Measurements from ENCODE around the gene CIDEB. TPM values are rescaled to one million over a fixed set of nuclear protein-coding genes. Genes with fewer than 3 reads are reported as not detected.

CIDEB gene
- total and polyA plus RNA-seq, 2 of the 13 experiments (the other 11 are each of a cell fraction or from before 2014, with no cell fraction given): 35.8 to 110 TPM

- TF ChIP-seq ZNF510 (CRISPR knock-in tag; IDR thresholded peaks at IDR 0.05; ENCODE audit: low read depth) (no peak), ZNF138 (CRISPR knock-in tag; IDR thresholded peaks at IDR 0.05; ENCODE audit: low read depth) (no peak), NR2F1 (CRISPR knock-in tag; IDR thresholded peaks at IDR 0.05) (no peak), SMYD3 (CRISPR knock-in tag; IDR thresholded peaks at IDR 0.05) (no peak), PHF20 (CRISPR knock-in tag; IDR thresholded peaks at IDR 0.05) (no peak), ZNF639 (CRISPR knock-in tag; conservative IDR thresholded peaks at IDR 0.05) (no peak), NONO (IDR thresholded peaks at IDR 0.05) (0 out of 2 replicates have a peak, but pooled peaks have one; percentile 67), NONO (CRISPR knock-in tag; conservative IDR thresholded peaks at IDR 0.05) (no peak), HNF1B (CRISPR knock-in tag; IDR thresholded peaks at IDR 0.05) (peak; percentile 28; the same call in 1 of the 2 replicates), ATF5 (CRISPR knock-in tag; IDR thresholded peaks at IDR 0.05; ENCODE audit: low read depth) (no peak), ZNF343 (CRISPR knock-in tag; IDR thresholded peaks at IDR 0.05) (no peak), AHDC1 (CRISPR knock-in tag; IDR thresholded peaks at IDR 0.05; ENCODE audit: borderline replicate concordance) (no peak), ZNF12 (CRISPR knock-in tag; IDR thresholded peaks at IDR 0.05) (no peak), GMEB1 (CRISPR knock-in tag; IDR thresholded peaks at IDR 0.05; ENCODE audit: borderline replicate concordance) (no peak), ZNF230 (CRISPR knock-in tag; IDR thresholded peaks at IDR 0.05) (no peak), SAP130 (CRISPR knock-in tag; IDR thresholded peaks at IDR 0.05; ENCODE audit: low read depth) (no peak), ZNF773 (CRISPR knock-in tag; IDR thresholded peaks at IDR 0.05; ENCODE audit: borderline replicate concordance) (no peak), MED13 (CRISPR knock-in tag; IDR thresholded peaks at IDR 0.05) (no peak)
Measured at GRCh38 chr14:24314377-24315193, 6.8 kb upstream of the CIDEB start (continued).

Data from HepG2 (cell line).